GM11168 (cell line): ENCODE results near the gene YWHAB.
"Not testable (repeated sequence)": the region's sequence is repeated elsewhere in the genome, so short reads cannot be mapped to it uniquely, and the experiment has no call there.

Experiments used
- in situ Hi-C: fragments of 300-500 bp; cut with MboI; formaldehyde crosslinking; loops from one replicate; pipeline ENCODE4 v1.12.0; 2022; ENCODE audit warnings: low sequenced_read_pairs; ENCODE audit not compliant: unreplicated experiment

Gene YWHAB

DNA sequence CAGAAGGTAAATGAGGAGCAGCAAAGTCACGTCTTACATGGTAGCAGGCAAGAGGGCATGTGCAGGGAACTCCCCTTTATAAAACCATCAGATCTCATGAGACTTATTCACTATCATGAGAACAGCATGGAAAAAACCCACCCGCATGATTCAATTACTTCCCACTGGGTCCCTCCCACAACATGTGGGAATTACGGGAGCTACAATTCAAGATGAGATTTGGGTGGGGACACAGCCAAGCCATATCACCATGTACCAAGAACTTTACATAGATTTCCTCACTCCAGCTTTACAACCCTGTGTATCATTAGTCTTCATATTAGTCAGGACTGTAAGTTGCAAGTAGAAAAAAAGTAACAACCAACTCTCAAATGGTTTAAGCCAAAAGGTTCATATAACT, 21.0 kb upstream of the YWHAB start:
- in situ Hi-C loops, result loop anchor here (10.0 kb wide), 2 partner anchors 90 to 120 kb away; partner anchors contain the start of gene KCNK15

DNA sequence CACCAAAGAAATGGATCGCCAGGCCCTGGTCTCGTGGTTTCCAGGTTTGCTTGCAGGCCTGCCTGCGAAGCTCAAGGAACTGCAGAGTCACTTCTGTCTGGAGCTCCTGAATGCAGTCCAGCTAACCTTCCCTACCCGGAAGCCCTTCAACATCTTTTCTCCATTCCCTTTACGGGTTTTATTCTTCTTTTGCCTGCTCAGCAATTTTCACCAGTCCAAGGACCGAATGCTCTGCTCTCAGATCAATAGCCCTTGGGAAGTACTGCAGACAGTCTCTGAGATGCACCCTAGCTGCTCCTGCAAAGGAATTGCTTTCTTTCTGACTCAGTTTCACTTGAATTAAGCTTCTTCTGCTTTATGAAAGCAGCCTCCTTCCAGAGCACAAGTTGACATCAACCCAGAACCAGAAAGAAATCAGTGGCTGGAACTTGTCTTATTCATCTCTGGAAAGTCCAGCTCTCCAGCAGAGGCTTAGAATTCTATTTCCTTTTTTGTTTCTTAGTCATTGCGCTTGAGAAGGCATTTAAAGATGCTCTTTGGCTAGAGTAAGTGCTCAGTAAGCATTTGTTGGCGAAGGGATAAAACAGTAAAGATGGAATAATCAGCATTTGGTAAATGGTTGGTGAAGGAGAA, 18.7 kb upstream of the YWHAB start:
- in situ Hi-C loops, result loop anchor here (10.0 kb wide), 2 partner anchors 92 to 122 kb away; partner anchors contain the start of gene KCNK15

DNA sequence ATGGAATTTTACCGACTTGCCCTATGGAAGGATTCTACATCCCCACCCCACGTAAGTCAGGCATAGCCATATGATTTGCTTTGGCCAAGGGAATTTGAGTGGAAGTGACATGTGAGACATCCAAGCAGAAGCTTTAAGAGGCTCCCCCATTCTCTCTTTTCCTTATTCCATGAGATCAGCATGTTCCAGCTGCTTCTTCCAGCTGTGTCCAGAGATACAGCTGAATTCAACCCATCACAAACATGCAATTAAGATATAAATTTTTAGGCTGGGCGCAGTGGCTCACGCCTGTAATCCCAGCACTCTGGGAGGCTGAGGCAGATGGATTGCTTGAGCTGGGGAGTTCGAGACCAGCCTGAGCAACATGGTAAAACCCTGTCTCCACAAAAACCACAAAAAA, 16.0 kb upstream of the YWHAB start:
- in situ Hi-C loops, result loop anchor here (10.0 kb wide), 2 partner anchors 95 to 125 kb away; partner anchors contain the start of gene KCNK15

DNA sequence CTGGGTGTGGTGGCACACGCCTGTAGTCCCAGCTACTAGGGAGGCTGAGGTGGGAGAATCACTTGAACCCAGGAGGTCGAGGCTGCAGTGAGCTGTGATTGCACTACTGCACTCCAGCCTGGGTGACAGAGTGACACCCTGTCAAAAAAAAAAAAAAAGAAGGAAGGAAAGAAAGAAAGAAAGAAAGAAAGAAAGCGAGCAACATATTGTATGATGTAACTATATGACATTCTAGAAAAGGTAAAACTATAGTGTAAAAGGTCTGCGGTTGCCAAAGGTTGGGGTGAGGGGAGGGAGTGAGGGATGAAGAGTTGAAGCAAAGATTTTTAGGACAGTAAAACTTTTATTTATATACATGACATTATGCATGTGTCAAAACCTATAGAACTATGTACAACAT, 3.1 kb upstream of the YWHAB start:
- in situ Hi-C loops, result not testable (repeated sequence)

DNA sequence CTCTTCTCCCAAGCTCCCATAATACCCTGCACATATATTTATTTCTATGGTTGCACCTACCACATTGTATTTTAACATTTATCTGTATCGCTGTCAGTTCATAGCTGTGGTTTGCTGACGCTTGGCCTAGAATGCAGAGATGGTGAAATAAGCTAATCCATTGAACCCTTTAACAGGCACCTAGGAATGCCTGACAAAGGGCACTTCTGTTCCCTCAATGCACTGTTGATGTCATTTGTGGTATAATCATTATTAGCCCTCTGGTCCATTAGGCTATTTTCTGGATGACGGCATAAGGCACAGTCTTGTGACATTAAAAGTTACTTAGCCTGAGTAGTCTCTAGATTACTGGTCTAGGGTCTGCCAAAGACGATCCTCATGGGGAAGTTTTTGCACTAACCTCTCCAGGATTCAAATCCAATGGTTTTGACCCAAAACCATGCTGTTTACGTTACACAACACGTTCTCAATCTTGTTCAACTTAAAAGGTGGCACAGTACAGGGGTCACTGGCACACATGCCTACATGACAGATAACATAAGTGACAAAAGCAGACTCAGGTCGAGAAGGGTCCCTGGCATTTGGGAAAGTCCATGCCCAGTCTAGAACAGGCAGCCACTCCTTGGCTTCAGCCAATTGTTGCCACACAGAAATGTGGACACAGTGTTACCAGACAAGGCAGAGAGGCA, 2.1 kb upstream of the YWHAB start:
- in situ Hi-C loops, result no loop called here

DNA sequence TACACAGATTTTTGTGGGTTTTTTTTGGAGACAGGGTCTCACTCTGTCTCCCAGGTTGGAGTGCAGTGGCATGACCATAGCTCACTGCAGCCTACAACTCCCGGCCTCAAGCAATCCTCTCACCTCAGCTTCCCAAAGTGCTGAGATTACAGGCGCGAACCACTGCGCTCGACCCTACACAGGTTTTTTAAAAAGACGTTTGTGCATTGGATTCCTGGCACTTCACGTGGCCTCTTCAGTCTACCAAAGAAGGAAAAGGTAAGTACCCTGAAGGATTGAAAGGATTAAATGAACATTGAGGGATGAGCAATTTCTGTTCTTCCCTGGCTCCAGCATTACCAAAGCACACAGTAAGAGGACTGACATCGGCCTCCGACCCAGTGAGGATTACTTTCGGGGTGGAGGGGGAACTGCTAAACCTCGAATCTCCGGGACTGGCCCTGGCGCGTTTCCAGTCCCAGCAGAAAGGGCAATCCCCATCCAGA, 556 bp upstream of the YWHAB start:
- in situ Hi-C loops, result no loop called here

DNA sequence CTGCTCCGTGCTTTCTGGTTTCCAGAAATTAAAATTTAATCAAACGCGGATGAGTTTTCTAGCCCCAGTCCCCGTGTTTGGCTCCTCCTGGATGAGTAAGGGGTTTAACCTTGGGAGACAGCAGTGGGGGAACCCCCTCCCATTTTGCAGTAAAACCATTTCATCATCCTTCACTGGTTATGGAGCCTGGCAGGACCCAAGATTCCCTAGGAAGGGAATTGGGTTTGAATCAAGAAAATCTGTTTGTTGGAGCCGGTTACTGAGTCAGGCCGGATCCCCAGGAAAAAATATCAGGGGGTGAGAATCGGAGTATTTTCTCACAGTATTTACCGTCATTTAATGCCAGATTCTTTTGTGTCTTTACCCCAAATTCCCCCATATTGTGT, 754 bp downstream of the YWHAB start:
- in situ Hi-C loops, result no loop called here

DNA sequence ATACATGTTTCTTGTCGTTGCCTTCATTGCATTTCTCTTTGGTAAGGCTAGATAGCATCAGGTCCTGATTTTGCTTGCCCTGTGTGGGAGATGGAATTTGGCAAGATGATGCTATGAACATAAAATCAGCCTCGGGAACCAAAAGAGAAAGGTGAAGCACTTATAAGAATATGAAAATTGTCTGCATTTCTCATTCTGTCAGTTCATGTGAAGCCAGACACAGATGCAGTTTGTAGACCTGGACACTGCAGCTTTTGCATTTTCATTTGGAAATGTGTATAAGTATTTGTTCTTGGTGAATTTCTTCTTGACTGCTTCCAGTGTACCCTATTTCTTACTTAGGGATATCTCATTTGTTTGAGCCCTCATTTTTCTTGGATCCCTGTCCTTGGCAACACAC, 1.3 kb downstream of the YWHAB start:
- in situ Hi-C loops, result no loop called here

DNA sequence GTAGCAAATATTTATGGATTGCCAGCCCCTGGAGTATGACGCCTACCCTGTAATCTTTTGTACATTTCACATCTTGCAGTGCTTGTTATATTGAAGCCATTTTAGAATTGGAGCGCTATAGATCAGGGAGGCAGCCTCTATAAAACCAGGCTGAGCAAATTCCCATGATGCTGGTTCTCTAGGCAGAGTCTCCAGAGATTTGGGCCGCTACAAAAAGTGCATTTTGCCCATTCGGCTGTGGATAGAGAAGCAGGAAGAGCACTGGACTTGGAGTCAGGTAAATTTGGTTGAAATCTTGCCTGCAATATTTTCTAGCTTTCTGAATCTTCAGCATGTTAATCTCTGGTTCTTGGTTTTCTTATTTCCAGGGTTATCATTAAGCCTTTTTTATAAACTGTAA, 2.0 kb downstream of the YWHAB start:
- in situ Hi-C loops, result no loop called here

DNA sequence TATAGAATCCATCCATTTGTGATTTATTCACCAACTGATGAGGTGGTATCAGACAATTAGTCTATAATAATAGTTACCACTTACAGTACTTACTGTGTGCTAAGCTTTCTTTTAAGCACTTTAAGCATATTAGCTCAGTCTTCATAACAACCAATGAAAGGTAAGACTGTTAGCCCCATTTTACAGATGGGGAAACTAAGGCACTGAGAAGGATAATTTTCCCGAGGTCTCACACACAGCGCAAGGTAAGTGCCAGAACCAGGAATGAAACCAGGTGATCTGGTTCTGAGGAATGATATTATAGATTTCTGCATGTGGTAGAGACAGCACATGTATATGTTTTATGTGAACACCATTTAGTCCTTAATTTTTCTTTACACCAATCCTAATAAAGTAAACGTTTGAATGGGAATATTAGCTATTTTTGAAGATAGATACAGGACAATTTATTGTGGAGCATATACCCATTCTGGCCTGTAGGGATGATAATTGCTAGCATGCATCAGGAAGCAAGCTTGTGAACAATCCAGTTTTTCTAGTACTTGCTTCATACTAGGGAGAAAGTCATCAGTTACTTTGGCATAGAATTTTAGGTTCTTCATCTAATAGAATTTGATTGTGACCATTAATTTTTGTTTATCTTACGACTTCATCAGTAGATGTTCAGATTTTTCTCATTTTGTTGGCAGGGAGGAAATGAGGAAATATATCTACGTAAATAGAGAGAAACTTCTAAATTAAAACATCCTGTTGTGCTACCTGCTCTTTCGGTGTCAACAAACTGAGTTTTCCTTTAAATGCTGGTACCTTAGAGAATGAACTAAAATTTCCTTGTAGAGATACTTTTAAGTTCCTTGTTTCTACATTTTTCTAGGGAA, 3.0 kb downstream of the YWHAB start:
- in situ Hi-C loops, result no loop called here

DNA sequence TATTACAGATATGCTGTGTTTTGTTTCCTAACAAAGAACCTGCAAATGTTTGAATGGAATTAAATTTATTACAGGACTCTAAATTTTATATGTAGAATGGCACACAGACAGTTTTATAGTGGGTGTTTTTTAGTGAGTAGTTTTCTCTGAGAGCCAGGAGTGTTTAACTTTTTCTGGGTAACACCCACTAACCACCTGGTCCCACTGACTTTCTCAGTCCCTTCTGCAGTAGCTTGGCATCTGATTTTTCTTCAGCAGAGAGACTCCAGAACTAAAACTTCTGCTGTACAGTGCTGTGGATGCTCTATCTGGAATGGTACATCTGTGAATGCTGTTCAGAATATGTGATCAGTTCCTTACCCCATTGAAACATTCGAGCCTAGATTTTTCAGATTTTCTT, 6.3 kb downstream of the YWHAB start:
- in situ Hi-C loops, result no loop called here

DNA sequence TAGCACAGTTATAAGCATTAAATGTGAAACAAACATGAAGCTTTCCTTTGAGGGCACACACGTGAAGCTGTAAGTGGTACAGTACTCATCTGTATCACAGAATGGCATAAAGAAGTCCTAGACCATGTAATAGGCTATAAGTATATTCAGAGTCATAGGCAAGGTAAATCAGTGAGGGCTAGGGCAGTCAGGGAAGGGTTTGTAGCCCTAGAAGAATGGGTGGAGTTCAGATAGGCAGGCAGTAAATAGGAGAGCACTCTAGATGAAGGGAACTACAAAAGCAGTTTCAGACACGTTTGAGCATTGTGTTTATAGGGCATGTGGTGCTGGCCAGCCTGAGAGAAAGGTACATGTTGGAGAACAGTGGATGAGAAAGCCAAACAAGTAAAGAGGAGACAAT, 9.5 kb downstream of the YWHAB start:
- in situ Hi-C loops, result no loop called here

DNA sequence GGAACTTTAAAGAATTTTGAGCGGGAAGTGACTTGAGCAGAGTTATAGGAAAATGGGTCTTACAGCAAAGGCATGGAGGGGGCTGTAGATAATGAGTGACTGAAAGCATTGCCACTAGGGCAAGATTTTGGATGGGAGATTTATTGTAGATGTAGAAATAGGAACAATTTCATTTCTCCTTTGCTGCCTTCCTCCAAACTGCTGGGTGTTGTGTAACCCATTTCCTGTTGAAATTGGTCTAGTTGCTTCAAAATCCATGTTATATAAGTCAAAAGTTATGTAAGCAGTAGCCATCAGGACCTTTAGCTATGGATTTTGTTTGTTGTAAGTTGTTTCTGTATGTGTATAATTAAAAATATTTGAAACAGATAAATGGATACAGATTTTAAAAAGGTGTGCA, 11.1 kb downstream of the YWHAB start:
- in situ Hi-C loops, result no loop called here

DNA sequence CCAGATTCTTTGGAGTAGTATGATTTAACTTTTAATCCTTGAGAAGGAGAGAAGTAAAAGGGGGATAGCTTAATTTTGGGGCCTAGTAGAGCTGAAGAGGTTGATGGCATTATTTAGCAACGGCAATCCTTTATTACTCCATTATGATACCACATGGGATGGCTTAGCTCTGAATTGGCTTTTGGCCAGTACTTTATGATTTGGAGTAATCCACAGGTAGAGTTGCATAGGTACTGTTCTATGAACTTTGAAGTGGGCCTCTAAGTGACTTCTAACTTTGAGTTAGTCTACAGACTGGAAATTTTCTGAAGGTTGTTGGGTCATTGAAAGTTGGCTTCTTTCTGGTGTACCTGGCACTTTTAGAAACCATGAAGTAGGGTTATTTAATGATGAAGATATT, 11.6 kb downstream of the YWHAB start:
- in situ Hi-C loops, result no loop called here

DNA sequence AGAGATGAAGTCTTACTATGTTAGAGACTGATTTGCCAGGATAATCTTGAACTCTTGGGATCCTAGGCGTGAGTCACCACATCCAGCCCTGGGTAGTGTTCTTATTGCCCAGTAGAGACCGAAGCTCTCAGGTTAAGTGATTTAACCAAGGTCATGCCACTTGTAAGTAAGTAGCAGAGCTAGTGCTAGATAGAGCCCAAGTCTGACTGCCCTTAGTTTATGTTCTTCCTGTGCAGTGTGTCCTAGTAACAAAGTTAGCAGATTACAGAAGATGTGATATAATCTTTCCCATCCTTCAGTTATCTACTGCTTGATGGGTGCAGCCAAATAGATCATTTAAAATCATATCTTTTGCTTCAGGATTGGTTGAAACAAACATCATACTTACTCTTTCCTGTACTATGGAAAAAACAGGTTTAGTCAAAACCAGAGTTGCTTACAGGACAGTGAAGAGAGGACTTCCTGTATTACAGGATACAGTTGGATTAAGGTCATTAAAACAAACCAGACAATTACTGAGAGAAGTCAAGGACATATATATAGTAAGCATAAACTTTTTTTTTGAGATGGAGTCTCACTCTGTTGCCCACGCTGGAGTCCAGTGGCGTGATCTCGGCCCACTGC, 14.8 kb downstream of the YWHAB start:
- in situ Hi-C loops, result no loop called here

DNA sequence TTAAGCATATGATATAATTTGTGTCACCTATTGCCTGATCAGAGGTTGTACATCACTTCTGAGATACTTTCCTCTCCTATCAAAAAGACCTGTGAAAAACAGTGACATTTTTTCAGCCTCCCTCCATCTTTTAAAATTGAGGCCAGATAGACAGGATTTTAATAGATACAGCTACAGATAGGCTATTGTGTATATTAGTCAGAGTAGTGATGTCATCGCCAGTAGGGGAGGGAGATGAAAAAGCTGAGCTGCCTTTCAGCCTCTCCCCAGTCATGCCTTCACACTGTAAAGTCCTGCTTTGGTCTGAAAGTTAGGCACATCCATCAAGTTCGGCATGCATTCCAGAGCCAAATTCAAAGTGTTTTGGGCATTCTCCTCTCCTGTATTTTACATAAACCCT, 16.5 kb downstream of the YWHAB start:
- in situ Hi-C loops, result no loop called here

DNA sequence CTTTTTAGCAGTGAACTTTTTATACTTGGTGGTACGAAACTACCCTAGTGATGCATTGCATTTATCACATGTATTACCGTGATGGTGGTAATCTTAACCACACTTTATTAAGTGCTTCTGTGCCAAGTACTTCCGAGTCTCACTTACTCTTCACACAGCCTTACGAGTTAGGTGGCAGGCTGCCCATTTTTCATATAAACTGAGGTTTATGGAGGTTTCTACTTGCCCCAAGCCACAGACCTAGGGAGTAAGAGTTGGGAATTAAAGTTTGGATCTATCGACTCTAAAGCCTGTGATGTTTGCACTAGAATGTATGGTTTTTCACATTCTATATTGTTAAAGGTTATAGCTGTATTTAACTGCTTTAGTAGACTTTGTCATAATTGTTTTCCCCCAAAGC, 18.9 kb downstream of the YWHAB start:
- in situ Hi-C loops, result no loop called here

DNA sequence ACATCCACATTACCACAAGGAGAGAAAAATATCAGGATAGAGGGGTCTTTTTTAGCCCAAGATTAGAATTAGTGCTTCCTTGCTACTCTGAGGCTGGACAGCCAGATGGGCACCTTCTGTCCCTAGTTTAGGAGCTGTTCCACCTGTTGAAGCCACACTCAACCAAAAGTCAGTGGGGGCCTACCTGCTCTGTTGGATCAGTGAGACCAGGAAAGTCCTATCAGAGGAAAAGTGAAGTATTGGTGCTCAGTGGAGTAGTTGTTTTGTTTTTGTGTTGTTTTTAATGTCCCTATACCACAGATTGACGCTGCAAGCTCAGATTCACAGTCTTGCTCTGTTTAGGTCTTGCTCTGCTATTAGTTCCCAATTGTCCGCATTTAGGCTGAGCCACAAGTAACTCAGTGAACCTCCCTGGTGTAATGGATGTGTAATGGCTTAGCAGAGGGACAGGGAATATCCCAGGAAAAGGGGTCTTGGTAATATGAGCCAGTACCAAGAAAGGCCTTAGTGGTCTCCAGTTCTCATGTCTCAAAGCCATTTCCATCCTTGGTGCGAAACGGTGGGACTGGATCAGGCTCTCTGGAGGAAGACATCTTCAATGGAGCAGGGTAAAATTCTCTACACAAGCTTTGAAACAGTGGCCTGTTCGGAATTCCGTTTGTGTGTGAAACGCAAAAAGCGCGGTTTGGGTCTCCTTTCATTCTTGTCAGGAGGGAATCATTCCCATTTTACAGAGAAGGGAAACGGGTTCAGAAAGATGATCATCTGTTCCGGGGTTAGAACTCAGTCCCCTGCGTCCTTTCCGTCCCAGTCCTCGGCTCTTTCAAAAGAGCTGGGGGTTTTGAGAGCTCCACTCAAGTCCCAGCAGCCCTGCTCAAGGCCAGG, 23.7 kb downstream of the YWHAB start:
- in situ Hi-C loops, result no loop called here

DNA sequence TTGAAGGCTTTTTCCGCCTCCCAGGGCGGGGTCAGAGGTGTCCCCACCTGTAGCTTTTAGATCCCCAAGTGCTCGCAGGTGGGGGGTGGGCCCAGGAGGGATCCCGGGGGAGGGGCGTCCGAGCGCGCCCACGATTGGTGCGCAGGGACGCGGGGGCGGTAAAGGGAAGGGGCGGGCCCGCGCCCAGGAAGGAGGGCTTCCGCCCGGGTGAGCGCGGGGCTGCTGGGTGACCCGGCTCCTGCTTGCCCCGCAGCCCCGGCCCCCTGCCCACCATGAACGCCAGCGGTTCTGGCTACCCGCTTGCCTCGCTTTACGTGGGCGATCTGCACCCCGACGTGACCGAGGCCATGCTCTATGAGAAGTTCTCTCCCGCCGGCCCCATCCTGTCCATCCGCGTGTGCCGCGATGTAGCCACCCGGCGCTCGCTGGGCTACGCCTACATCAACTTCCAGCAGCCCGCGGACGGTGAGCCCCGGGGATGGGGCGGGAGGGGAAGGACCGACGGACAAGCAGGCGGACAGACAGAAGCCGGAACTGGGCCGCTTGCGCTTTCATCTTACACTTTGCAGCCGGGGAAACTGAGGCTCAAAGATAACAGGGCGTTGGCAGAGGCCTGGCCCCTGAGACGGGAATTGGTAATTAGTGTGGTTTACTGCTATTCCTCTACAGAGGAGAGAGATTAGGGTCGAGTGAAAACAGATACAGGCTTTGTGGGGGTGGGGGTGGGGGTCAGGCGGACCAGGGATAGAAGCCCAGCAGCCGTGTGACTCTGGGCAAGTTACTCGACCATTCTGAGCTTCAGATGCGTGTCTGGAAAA, 24.6 kb downstream of the YWHAB start, which contains the start of gene PABPC1L:
Gene PABPC1L (plus strand): TSS at position 189 of the 818 bp plus-strand sequence. CDS start 84 bp downstream, at position 273.
- in situ Hi-C loops, result no loop called here
